Ovary (tissue), 3 donors: ENCODE results near the gene NMT2.

Source experiments
- EP300 ChIP-seq: sonication (generic); formaldehyde crosslinking; IDR thresholded peaks from one replicate; pipeline ENCODE4 v1.6.1; 2017; ENCODE audit warnings: antibody characterized with exemption
- POLR2A ChIP-seq: fragments of 450-650 bp; IDR thresholded peaks from one replicate; pipeline ENCODE4 v1.6.1; 2017; ENCODE audit warnings: antibody characterized with exemption, mild to moderate bottlenecking, moderate library complexity
- TF ChIP-seq, protein P1 (sequence below), 3 donors: fragments of 450-650 bp in 2 of 3; fragments of 200-600 bp in 1 of 3; IDR thresholded peaks; one replicate each; pipeline versions ENCODE4 v1.5.1 to v1.8.0; 2016 to 2022; ENCODE audit warnings: antibody characterized with exemption in 3 of 3, mild to moderate bottlenecking in 1 of 3
- donor health status: DM: no; HTN: no; CAD: no.

DNA sequence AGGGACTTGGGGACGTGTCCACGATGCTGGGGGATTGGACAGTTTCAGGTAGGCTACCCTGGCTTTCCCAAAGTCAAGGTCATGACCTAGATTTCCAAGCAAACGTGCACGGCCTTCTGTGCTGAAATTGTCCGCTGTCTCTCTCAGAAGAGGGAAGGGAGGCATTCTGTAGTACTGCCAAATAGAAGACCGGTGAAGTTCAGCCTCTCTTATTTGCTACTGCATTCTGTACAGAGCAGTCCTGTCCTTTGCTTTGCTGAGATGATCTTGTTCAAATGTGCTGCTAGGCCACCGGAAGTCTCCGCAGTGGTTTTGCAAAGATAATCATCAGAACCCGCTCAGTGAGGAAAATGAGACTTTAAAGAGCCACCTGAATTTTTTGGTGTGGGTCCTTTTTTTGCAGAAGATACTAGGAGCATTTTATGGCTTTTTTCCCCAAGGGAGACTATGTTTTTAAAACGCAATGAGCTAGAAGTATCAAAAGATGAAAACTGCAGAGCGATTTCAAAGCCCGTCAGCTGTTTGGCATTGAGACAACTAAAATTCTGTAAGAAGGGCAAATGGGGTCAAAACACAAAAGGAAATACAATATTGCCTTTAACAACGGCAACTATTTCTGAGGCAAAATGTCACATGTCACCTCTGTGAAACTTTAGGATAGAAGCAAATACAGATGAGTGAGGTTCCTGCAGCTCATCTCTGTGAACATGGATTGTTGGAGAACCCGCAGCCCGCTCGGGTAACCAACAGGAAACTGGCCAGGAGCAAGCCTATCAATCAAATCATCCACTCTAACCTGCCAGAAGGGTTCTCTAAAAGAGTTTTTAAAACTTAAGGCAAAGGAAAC is 1.3 kb upstream of the NMT2 start:
- TF ChIP-seq, protein P1, sequence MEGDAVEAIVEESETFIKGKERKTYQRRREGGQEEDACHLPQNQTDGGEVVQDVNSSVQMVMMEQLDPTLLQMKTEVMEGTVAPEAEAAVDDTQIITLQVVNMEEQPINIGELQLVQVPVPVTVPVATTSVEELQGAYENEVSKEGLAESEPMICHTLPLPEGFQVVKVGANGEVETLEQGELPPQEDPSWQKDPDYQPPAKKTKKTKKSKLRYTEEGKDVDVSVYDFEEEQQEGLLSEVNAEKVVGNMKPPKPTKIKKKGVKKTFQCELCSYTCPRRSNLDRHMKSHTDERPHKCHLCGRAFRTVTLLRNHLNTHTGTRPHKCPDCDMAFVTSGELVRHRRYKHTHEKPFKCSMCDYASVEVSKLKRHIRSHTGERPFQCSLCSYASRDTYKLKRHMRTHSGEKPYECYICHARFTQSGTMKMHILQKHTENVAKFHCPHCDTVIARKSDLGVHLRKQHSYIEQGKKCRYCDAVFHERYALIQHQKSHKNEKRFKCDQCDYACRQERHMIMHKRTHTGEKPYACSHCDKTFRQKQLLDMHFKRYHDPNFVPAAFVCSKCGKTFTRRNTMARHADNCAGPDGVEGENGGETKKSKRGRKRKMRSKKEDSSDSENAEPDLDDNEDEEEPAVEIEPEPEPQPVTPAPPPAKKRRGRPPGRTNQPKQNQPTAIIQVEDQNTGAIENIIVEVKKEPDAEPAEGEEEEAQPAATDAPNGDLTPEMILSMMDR (IDR thresholded peaks at IDR 0.05): no peak
- TF ChIP-seq POLR2A: no peak
- no peak for TF ChIP-seq EP300
